ENCODE results near the gene XCL1.
"Not testable (repeated sequence)": the region's sequence is repeated elsewhere in the genome, so short reads cannot be mapped to it uniquely, and the experiment has no call there.

- TF ChIP-seq EZH2 (IDR thresholded peaks at IDR 0.05; ENCODE audit: borderline replicate concordance, low read depth, low read length, poor library complexity, severe bottlenecking); CTCF (conservative IDR thresholded peaks at IDR 0.05; ENCODE audit: low read depth, low read length): not testable (repeated sequence)
These were observed 19.0 kb downstream of the XCL1 start for GRCh38 chr1:168595403-168595802.

All from A673 (cell line).